HG03066 (cell line): Measurements from ENCODE around the gene LCA5L.
"Not testable (repeated sequence)": the region's sequence is repeated elsewhere in the genome, so short reads cannot be mapped to it uniquely, and the experiment has no call there.

Experiments used
- ATAC-seq: cut with Tn5 transposase; IDR thresholded peaks from one replicate; pipeline ENCODE4 v1.9.1; 2021; ENCODE audit warnings: low read depth; ENCODE audit not compliant: unreplicated experiment

LCA5L gene

GRCh38 chr21:39452207-39452969 lies 6.8 kb upstream of the LCA5L start:
- ATAC-seq, result no peak

DNA sequence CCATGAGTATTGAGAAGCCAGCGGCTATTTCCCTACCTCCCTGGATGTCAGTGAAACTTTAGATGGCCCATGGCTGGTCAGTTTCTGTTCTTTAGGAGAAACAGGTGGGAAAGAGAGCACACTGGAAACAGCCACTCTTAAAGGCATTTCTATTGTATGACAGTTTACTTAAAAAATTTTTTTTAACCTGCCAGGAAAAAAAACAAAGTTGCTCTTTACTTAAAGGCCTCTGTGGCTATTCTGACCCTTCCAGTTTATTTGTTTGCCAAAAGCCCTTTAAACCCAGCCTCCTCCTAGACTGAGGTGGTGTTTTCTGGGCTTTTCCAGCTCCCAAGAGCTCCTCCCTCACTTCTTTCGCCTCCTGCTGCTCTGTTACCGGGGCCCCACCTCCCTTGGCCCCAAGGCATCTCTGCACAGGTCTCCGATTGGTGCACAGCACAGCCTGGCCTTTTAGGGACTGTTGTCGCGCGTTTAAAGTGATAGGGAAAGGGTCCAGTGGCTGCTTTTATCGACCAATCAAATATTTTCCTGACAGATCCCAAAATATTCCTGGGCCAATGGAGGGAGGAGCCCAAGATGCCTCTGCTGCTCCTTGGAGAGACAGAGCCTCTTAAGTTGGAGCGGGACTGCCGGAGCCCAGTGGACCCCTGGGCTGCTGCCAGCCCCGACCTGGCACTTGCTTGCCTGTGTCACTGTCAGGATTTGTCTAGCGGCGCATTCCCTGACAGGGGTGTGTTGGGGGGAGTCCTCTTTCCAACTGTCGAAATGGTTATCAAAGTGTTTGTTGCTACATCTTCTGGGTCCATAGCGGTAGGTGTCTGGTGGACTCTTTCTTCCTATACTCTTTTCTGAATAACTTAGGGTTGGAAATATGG lies 6.0 kb upstream of the LCA5L start, which contains the start of gene SH3BGR:
Gene SH3BGR, plus strand, starts transcription at position 639 of the 875 bp plus-strand sequence. Its CDS starts 127 bp downstream, at position 766.
- no peak for ATAC-seq

GRCh38 chr21:39447264-39447663 lies 1.7 kb upstream of the LCA5L start:
- no peak for ATAC-seq

DNA sequence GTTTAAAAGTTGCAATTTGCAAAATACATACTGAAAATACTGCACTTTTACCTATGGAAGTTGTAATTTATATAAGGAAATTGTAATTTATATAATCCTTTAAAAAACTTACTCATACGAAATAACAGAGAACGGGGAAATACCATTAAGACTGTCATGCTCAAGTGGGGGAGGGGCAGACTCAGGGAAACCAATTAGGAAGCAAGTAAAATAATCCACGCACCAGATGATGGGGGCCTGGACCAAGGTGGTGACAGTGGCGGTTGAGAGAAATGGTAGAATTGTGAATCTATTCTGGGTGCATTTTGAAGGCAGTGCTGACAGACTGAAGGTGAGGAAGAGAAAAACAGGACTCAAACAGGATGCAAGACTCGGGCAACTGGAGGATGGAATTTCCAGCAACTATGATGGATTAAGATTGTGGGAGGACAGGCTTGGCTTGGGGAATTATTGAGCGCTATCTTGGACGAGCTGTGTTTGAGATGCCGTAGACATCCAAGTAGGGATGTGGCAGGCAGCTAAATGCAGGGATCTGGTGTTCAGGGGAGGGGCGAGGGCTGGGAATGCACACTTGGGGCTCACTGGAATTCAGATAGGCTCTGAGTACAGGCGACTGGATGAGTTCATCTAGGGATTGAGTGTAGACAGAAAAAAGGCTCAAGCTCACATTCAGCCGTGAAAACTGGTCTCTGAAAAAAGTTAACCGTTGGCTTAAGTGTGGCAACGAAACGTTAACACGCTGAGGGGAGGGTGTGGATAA lies 977 bp downstream of the LCA5L start:
- no peak for ATAC-seq

- no peak for ATAC-seq
Observed at GRCh38 chr21:39441502-39442475, 3.8 kb downstream of the LCA5L start.

DNA sequence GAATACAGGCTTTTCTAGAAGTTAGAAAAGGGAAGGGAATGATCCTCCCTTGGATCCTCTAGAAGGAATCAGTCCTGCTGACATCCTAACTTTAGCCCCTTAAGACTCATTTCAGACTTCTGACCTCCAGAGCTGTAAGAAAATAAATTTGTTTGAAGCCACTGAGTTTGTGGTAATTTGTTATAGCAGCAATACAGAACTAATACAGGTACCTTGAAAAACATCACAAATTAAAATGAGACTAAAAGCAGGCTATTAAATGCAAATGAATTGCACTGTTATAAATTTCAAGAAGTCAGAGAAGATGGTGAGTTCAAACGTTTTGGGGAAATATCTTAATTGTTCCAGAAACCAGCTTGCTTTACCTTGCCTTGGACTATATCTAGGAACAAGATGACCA lies 6.3 kb downstream of the LCA5L start:
- no peak for ATAC-seq

GRCh38 chr21:39434950-39435349 lies 10.6 kb downstream of the LCA5L start:
- ATAC-seq, result no peak

DNA sequence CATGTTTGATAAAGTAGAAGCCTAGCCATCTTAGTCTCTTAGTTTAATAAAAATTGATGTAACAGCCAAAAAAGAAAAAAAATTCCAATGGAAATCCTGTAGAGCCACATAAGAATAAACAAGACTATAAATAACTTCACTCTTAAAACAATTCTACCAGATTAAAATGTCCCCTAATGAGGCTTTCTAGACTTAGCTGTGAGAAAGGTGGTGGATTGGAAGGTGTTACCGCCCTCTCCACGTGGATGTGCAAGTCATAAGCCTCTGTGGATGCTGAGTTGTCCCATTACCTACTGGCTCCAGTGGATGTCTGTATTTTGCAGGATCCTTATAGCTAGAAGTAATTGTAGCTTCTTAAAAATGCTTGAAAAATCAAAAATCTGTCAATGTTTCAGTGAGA lies 14.6 kb downstream of the LCA5L start:
- no peak for ATAC-seq

DNA sequence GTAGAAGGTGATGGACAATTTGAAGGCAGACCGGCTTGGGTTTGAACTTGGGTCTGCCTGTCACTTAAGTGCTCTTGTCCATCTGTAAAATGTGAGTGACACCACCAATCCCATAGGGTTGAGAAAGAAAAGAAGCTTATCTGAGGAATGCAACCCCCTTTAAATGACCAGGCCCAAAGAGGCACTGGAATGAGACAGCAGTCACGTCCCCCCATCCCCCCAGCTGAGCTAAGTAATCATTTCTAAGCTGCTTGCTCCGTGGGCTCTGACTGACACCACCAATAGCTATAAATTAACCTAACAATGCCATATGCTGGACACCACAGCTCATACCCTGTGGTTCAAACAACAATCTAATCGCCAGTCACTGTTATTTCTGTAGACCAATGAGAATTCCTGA lies 15.1 kb downstream of the LCA5L start:
- no peak for ATAC-seq

DNA sequence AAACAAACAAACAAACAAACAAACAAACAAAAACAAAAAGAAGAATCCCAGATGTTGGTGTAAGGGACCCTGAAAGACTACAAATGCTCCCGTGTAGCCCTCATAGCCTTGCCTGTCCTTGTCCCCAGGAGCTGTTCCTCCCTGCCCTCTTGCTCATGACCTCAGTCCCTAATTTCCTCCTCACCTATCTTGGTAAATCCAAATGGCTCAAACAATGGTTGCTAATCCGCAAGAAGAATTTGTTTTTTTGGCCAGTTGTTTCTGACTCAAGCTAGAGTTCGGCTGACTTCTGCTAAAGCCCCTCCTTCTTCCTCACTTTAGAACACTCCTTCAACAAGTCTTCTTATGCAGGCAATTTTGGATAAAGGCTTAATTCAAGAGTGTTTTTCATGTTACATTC lies 15.6 kb downstream of the LCA5L start:
- no peak for ATAC-seq

DNA sequence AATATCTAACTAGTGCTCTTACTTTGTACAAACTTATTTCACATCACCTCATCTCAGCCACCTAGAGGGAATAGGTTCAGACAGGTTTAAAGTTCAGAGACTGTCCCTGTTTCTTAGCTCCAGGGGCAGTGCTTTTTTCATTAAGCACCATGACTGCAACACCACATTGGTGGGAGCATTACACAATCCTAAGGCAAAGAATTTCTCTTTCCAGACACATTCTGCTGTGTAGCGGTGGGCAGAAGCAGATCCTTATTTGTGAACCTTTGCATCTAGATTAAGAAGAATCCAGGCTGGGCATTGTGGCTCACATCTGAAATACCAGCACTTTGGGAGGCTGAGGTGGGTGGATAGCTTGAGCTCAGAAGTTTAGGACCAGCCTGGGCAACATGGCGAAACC lies 16.1 kb downstream of the LCA5L start:
- ATAC-seq, result no peak

- no peak for ATAC-seq
Observed at GRCh38 chr21:39422527-39423241, 22.9 kb downstream of the LCA5L start.

- ATAC-seq, result not testable (repeated sequence)
Observed at GRCh38 chr21:39419204-39419603, 26.4 kb downstream of the LCA5L start.

GRCh38 chr21:39406065-39406464 lies 39.5 kb downstream of the LCA5L start:
- no peak for ATAC-seq

DNA sequence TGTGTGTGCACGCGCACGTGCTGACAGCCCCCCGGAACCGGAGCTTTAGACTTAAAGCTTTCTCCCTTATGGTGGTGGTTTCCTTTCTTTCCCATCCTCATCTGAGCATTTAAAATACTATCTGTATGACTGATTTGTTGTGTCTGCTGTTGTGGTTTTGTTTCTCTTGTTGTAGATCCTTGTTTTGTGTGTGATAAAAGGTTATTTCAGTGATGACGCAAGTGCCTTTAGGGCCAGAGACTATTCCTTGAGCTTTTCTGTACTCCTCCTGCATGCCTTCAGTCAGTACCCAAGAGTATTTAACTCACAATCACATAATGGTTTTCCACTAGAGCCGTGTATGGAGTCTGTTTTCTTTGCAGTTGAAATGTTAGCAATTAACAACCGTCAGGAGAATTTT lies 45.4 kb downstream of the LCA5L start:
- ATAC-seq, result no peak

GRCh38 chr21:39397646-39398385 lies 47.8 kb downstream of the LCA5L start:
- no peak for ATAC-seq

DNA sequence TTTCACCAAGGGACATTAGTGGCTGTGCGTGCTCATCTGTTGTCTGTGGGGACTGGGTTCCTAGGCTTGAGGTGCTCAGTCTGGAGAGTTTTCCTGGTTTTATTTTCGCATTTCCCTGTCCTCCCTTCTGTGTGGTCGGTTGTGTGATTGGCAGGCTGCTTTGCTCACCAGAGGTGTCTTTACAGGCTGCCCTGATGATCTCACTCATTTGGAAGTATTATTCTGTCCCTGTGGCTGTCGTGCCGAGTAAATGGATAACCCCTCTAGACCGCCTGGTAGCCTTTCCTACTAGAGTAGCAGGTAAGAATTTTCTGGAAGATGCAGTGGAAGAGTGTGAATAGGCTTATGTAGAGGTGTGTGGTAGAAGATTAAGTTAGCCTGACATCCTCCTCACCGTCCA lies 52.6 kb downstream of the LCA5L start:
- ATAC-seq, result no peak

- no peak for ATAC-seq
Observed at GRCh38 chr21:39390212-39390765, 55.3 kb downstream of the LCA5L start.
